DMS153 treated with DMSO at 0.1 percent for 48 hours (cell line): ENCODE measurements around the gene RIPOR3.
A peak's percentile ranks its signal among the peaks of the same experiment; 100 is the strongest.
"Not testable (repeated sequence)": the region's sequence is repeated elsewhere in the genome, so short reads cannot be mapped to it uniquely, and the experiment has no call there.

ENCODE experiments used
- DNase-seq: peaks from one replicate; lab custom pipeline; 2025; ENCODE audit not compliant: unreplicated experiment; lab: John Stamatoyannopoulos, UW

Gene RIPOR3

DNA sequence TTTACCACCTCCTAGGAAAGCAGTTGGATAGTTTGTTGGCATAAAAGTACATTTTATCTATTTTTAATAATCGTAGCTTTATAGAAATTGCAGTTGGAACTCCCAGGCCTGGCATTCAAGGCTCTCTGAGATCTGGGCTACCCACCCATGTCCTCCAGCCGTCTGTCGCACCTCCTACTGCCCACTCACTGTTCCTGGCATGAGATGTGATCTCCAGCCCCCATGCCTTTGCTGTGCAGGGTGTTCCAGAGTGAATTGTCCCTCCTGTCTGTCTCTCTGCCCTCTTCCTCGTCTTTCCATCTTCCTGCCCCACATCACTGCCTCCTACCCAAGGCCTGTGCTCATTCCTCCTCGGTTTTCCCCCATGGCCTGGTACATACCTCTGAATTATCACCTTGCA, 130.5 kb downstream of the RIPOR3 start:
- no peak for DNase-seq

DNA sequence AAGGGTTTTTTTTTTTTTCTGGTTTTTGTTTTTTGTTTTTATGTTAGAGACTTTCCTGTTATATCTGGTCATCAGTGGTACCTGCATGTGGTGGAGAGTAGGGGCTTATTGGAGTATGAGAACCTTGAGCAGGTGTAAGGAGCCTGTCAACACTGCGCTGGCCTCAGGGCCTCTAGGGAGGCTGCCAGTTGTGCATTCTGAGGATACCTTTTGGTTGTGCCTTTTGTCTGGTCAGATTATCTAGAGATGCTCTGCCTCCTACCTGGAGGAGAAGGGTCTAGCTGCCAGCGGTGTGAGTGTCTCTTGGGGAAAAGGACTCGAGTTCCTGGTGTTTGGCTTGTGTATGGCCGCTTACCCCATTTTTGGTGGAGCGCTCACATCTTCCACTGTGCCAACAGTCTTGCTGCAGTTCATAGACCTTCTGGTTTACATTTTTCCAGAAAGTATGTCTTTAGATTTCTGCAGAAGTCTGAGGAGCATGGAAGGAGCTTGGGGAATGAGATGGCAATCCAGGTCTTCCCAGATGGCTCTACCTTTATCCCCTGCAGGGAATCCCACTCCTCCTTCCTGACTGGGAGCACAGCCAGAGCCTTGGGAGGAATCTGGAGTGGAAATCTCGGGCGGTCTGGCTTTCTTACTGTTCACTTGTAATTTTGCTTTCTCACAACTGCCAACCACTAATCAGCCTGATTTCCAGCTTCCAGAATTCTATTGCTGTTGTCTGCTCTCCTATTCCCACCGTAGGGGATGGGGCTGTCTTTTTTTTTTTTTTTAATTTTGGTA, 131.3 kb downstream of the RIPOR3 start:
- no peak for DNase-seq

DNA sequence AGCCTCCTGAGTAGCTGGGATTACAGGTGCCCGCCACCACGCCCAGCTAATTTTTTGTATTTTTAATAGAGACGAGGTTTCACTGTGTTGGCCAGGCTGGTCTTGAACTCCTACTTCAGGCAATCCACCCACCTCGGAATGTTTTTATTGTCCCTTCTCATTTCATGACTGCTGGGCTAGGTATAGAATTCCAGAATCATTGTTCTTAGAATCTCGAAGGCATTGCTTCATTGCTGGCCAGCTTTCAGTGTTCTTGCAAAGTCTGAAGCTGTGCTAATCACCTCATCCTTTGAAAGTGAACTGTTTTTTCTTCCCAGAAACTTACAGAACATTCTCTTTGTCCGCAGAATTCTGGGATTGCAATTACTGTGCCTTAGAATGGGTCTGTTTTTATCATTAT, 132.2 kb downstream of the RIPOR3 start:
- DNase-seq: no peak

DNA sequence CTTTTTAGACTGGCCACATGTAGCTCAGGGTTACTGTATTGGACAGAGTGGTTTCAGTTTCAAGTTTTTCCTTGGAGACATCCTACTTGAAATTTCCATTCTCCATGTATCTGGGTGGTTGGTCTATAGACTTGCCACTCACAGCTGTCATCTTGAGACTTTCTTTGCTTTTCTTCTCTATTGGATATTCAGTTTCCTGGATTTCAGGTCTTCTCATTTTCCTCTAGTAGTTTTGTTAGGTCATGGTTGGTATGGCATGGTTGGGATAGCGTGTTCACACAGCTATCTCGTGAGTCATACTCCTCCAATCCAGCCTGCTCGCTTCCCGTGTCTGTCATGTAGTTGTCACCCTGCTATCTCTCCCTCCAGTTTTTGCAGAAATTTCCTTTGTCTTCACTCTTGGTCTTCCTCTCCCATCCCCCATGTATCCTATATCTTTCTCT, 132.8 kb downstream of the RIPOR3 start:
- DNase-seq: no peak

DNA sequence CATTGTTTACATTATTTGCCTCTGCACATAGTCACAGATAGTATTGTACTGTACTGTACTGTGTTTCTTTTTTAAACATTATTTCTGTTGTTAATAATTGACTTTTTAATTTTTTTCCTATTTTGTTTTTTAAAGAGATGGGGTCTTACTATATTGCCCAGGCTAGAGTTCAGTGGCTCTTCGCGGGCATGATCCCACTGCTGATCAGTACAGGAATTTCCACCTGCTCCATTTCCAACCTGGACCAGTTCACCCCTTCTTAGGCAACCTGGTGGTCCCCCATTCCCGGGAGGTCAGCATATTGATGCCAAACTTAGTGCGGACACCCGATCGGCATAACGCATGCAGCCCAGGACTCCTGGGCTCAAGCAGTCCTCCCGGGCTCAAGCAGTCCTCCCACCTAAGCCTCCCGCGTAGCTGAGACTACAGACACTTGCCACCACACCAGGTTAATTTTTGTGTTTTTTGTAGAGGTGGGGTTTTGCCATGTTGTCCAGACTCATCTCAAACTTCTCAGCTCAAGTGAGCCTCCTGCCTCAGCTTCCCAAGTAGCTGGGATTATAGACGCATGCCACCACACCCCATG, 133.7 kb downstream of the RIPOR3 start:
- DNase-seq: no peak

DNA sequence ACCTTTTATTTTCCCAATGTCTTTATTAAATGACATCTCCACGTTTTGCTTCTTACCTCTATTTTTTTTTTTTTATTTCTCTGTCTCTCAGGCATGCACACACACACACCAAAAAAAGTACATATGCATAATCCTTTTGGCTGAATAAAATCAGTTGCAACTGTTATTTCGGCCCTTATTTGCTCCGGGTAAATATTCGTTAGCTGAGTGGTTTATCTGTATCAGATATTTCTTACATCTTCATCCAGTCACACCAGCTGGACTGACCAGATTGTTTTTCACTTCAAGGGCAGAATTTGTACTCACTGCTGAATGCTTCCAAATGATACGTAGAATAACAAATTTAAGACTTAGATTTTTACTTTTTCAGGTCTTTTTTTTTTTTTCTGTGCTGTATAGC, 135.7 kb downstream of the RIPOR3 start:
- DNase-seq: no peak

DNA sequence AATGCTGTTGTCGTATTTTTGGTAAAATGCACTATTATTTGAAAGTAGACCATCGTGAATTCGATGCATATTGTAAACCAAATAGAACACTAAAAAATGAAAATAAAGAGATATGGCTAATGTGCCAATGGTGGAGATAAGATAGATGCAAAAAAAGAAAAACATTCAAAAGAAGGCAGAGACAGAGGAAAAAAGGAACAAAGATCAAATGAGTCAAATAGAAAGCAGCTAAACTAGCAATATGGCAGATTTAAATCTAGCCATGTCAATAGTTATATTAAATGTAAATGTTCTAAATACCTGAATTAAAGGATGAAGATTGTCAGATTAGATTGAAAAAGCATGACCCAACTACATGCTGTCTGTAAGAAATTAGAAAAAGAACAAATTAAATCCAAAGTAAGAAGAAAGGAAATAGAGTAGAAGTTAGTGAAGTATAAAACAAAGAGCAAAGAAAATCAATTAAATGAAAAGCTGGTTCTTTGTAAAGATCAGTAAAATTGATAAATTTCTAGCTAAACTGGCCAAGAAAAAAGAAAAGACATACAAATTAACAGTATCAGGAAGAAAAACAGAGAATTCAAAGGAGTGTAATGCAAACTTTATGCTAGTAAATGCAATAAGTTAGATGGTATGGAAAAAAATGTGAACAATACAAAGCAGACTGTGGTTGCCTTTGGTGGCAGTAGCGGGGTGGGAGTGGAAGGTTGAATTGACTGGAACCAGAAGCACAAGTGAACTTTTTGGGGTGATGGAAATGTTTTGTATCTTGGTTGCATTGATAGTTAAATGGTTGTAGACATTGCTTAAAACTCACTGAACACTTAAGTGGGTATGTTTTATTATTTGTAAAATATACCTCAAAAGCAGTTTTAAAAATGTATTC, 136.4 kb downstream of the RIPOR3 start:
- no peak for DNase-seq

DNA sequence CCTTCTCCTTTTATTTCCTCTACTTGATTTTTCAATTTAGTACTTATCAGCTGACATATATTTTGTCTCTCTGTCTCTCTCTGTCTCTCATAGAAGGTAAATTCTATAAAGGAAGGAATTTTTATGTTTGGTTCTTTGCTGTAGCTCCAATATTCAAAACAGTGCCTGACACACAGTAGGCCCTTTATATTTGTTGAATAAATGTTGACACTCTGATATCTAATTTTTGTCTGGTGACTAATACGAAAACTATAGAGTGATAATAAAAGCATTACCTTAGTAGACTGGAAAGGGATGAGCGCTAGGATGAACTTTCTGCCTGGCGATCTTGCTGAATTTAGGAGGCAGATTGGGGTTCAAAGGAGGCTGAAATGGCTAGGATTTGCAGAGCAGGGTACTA, 138.4 kb downstream of the RIPOR3 start:
- DNase-seq: no peak

DNA sequence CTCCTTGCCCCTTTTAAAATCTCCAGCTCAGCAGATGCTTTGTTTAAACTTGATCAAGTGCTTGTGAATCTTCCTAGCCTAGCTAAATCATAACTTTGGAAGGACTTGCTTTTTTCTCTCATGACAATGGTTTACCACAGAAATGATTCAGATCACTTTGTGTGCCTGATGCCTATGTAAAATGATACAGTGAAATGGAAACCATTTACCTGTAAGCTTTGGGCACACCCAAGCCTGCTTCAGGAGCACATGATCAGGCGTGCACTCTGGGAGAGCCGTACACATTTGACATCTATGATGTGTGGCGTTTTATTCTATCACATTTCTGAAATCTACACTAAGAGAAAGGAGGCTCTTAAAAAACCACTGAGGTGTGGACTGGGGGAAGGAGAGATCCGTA, 140.1 kb downstream of the RIPOR3 start:
- peak; percentile 28 for DNase-seq

DNA sequence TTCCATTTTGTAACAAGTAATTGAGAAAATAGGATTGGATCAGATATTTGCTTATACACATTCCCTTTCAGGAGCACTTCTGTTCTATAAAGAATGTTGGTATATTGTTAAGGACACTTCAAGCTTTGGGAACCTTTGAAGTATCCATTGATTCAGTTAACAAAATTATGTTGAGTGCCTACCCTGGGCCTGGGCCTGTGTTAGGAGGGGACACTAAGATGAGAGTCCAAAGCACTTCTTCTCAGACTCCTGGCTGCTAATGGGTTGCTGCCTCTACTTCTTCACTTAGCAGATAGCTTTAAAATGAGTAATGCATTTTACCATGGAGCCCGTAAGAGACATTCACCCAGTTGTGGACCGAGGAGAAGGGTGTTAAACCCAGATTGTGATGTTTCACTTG, 140.8 kb downstream of the RIPOR3 start:
- no peak for DNase-seq

DNA sequence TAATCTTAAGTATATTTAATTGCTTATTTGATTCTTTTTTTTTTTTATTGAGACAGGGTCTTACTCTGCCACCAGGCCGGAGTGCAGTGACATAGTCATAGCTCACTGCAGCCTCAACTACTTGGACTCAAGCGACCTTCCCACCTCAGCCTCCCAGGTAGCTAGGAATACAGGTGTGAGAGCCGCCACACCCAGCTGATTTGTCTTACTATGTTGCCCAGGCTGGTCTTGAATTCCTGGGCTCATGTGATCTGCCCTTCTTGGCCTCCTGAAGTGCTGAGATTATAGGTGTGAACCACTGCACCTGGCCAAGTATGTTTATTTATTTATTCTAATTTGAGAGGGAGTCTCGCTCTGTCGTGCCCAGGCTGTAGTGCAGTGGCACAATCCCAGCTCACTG, 142.9 kb downstream of the RIPOR3 start:
- DNase-seq: no peak

DNA sequence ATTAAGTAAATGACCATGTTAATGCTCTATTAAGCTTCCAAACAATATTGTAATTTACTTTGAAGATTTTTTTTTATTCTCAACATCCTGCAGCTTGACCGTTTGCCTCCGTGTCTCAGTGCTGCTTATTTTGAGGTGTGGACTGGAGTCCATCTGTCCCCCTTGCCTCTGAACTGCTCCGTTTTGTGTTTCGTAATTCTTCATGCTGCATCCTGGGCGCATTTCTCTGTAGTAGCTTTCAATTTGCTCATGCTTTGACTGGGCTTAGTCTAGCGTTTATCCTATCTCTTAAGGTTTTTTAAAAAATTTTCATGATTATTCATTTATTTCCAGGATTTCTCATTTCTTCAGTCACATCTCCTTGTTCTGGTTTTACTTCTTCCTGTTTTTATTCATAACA, 143.4 kb downstream of the RIPOR3 start:
- no peak for DNase-seq

DNA sequence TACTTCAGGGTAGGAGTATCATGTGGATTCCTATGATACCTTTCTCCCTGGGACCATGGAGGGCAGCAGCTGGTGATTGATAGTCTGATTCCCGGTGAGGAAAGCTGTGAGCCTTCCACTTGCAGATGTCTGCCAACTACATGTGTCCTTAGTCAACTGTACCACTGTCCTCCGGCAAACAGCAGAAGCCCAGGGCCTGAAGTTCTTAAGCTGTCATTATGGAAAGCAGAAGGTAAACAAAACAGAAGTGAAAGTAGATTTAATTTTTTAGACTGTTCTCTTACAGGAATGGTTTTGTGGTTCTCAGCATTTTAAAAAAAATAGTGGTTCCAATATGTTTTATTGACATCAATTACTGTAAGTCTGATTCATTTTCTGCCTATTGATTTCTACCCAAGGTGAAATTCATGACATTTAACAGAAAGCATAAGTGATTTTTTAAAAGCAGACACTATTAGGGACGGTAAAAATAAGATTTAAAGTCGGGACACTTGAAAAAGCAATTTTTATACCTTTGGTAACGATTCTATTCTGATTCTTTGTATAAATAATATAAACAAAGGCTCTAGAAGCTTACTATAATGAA, 144.5 kb downstream of the RIPOR3 start:
- no peak for DNase-seq

DNA sequence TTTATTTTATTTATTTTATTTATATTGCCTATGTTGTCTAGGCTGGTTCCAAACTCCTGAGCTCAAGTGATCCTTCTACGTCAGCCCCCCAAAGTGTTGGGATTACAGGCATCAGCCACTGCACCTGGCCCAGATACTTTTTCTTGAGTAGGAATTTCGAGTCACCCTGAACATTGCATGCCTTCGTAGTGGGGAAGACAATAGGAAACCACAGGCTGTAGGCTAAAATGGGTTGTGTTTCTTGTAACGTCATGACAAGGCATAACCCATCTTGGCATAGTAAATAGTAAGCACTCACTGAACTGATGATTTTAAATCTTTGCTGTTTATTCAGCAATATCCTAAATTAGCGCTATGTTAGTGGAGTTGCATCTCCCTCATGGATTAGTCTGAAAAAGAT, 146.2 kb downstream of the RIPOR3 start:
- DNase-seq: no peak

DNA sequence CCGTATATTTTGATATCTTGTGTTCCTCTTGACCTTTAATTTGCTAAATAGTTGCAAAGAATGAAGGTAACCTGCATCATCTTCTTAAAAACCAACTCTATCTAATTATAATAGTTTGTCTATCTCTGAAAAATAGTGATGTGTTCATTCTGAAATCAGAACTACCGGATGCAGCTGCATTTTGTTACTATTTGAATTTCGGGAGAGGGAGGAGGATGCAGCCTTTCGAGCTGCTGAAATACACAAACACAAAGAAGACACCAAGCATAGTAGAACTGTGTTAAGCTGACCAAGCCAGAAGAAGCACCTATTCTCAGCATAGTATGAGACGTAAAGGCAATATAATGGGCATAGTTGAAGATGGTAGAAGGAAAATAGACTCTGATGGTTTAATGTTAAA, 148.0 kb downstream of the RIPOR3 start:
- DNase-seq: no peak

DNA sequence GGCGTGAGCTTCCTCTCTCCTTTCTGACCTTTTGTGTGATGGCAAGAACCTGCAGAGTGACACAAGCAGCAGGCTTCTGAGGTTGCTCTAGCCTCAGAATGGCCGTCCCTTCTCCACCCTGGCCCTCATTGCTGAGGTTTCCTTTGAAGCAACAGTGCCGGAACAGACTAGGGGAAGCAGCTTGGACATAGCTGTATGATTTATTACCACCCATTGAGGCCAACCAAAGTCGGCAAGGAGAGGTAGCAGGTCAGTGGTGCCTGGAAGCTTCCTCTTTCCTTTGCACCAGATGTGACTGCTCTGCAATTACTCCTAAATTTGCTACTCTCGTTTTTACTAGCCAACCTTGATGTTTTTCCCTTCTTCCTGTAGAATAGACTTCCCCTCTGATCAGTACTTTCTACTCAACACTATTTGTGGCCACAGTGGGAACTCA, 149.7 kb downstream of the RIPOR3 start:
- no peak for DNase-seq

DNA sequence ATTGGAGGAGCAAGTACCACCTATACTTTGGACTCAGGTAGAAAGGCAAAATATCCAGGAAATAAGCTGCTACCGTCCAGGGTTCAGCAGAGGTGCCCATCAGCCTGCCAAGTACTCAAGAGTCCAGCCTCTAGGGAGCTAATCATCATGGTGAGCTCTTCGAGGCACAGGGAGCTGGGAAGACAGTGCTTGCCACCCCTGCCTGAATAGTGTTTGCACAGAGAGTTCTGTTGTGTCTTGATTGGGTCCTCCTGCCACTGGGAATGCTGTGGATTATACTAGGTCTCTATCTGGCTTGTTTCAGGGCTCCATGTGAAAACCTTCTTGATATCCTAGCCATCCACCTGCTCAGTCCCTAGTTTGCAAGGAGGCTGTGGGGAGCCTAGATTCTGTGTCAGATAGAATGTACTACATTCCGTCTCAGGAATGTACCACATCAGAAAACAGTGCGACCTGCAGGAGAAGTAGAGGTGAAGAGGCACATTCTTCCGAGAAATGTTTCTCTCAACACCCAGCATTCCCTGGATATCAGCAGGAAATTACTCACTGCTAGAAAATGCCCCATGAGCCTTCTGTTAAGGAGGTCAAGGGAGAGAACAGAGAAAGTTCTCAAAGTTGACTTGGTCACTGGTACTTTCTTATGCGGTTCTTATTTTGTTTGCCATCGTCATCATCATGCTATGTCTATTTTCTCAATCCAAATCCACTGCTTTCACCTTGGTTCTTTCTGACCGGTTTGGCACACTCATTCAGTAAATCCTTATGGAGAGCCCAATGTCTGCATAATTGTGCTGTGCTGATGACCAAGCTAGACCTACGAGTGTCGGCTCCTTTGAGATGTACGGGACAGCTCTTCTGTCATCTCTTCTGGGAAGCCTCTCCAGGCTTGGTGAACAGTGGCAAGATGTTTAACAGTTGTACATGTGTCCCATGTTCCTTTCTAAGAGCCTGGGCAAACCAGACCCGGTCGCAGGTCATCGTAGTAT, 150.4 kb downstream of the RIPOR3 start:
- no peak for DNase-seq

DNA sequence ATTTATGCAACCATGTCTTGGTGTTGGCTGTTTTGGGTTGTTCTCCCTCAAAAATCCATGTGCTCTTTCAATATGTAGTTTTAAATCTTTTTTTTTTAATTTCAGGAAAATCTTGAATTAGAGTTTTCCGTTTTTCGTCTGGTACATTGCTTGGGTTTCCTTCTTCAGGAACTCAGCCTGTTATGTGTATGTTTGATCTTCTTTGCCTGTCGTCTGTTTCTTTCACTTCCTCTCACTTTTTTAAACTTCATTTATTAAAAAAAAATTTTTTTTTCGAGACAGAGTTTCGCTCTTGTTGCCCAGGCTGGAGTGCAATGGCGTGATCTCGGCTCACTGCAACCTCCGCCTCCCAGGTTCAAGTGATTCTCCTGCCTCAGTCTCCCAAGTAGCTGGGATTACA, 151.5 kb downstream of the RIPOR3 start:
- not testable (repeated sequence) for DNase-seq

DNA sequence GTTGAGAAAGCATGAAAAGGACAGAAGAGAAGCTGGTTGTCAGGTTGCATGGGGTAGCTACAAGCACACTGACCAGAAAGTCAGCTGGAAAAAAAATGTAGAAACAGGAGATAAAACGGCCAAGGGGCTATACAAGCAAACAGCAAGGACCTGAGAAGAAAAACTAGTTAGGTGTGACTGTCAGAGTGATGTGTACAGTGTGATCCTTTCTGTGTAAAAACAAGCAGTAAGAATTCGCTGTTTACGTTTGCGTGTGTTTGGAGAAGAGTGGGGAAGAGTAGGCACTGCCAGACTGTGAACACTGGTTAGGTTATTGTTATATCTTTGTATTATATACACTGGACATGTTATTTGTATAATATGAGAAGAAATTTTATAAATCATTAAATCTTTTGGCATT, 153.1 kb downstream of the RIPOR3 start:
- DNase-seq: no peak

DNA sequence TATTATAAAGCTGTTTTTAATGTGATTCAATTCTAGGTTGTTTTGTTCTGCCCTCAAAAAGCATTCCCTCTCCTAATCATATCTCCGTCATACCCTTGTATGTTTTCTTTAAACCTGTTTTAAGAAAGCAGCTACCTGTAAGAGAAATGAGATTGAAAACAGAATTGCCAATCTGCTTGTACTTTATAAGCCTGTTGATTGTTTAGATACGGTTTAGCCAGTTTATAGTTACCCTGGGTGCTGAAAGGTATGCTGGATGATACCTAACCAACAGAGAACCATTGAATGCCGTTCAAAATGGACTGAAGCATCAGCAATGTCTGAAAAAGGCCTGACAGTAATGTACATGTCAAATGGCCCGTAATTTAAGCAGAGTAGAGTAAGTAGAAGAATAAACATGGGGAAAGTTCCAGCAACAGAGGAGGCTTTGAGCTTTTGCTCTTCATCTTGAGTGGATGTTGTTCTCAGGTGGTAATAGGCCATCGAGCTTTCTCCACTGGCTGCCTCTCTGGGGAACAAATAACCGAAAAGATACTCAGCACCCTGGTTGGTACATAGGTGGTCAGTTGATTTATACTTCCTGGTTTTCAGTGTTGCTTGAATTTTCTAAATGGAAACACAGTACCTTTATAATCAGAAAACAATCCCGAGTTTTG, 153.7 kb downstream of the RIPOR3 start:
- no peak for DNase-seq
